GM21423 (cell line): ENCODE data around the gene SPDL1.

Experiments used
- ATAC-seq: cut with Tn5 transposase; IDR thresholded peaks from one replicate; pipeline ENCODE4 v1.9.1; 2021; ENCODE audit warnings: mild to moderate bottlenecking, moderate library complexity; ENCODE audit not compliant: unreplicated experiment

The SPDL1 gene

DNA sequence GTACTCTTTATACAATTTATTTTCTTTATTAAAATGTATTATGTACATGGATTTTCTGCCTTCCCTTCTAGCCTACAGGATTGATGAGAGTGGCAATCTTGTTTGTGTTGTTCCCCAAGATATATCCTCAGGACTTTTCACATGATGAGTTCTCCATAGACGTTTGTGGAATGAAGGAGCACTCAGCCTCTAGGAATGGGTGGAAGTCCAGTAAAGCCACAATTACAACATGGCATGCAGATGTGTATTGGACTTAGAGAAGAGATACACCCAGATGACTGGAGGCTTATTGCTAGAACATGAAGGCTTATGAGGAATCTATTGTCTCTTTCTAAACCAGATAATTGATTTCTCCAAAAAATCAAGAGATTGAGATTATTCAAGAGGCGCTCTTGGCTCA lies 45.3 kb downstream of the SPDL1 start:
- ATAC-seq = no peak

- no peak for ATAC-seq
Measured at GRCh38 chr5:169629847-169630548, 46.4 kb downstream of the SPDL1 start.

DNA sequence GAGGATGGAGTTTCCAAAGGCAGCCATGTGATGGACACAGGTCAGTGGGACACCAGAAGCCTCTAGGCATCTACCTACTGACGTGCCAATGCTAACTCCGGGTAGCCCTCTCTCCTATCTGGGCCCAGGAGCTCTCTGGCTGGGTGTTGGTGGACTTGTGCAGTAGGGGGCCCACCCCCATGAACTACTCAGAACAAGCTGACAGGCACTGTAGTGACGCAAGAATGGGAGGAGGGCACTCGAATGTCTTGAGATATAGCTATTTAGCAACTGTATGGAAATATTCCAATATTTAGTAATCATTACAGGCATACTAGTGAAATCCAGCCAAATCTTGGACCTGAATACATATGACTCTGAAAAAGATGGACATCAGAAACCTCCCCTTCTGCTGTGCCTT lies 47.8 kb downstream of the SPDL1 start:
- ATAC-seq = no peak

GRCh38 chr5:169632946-169633345 lies 49.4 kb downstream of the SPDL1 start:
- no peak for ATAC-seq

GRCh38 chr5:169634606-169635005 lies 51.0 kb downstream of the SPDL1 start:
- ATAC-seq = no peak

DNA sequence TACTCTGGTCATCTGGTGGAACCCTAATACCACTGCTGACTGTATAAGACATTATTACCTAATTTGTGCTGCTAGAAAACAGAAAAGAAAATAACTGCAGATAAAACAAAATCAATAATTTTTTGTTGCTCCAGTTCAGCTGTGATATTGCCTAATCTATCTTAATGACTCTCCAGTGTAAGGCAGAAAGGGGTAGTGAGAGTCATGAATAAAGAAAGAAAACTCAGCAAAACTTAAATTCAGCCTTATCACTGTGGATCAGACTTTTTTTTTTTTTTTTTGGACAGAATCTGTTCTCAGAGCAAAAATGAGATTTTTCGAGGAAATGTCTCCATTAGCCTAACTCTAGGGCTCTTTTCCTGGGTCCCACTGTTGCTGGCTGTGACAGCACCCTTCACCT lies 52.4 kb downstream of the SPDL1 start:
- ATAC-seq = no peak

DNA sequence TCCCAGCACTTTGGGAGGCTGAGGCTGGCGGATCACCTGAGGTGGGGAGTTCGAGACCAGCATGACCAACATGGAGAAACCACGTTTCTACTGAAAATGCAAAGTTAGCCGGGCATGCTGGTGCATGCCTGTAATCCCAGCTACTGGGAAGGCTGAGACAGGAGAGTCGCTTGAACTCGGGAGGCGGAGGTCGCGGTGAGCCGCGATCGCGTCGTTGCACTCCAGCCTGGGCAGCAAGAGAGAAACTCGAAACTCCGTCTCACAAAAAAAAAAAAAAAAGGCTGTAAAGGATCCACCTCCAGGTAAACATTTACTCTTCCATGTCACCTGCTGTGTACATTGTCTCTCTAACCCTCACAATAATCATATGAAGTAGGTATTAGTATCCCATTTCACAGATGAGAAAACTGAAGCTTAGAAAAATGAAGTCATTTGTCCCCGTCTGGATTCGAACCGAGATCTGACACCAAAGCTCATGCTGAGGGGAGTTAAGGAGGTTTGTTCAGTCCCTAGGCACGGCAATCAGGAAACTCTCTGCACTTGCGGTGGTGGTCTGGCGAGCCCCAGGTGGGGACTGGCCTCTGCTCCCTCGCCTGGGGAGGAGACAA lies 53.0 kb downstream of the SPDL1 start:
- no peak for ATAC-seq

DNA sequence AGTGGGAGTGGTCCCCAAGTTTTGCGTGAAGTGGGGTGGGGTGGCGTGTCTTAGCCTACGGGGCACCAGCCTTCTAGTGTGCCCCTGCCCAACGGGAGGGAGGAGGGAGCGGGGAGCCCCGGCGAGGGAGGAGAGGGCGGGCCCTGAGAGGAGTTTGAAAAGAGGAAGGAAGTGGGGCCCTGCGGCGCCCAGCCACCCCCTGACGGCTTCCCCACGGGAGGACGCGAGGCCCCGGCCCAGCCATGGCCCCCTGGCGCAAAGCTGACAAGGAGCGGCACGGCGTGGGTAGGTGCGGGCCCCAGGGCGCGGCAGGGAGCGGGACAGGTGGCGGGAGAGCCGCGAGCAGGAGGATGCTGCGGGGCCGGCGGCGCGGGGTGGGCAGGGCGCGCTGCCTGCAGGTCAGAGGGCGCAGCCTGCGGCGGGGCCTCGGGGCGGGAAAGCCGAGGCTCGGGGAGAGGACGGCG lies 53.5 kb downstream of the SPDL1 start, which contains the start of gene DOCK2:
TSS of gene DOCK2 (plus strand) at position 191 of the 464 bp plus-strand sequence. CDS start at position 243, 52 bp downstream.
- peak; percentile 95 for ATAC-seq

DNA sequence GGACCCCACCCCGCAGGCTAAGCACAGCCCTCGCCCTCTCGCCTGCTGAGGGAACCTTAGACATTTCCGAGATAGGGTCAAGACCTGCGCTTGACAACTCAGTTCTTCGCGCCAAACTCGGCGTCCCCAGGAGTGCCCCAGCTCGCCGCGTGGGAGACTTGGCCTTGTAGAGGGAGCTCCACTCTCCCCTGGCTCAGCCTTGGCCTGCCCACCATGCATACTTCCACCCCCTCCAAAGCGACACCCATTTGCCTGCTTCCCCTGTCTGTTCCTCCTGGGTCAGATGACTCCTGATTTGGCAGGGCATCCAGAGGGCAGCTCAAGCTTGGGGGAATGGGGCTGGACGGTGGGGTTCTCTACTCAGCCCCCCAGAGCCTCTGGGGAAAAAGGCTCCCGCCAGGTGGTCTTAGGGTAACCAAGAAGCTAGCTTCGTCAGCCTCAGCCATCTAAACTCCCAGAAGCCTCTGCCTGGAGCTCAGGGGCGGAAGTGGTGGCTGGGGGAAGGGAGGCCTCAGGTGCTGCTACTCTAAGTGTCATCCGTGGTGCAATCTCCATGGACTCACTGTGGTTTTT lies 54.1 kb downstream of the SPDL1 start:
- ATAC-seq = peak; percentile 59

- no peak for ATAC-seq
Measured at GRCh38 chr5:169641253-169641652, 57.7 kb downstream of the SPDL1 start.

GRCh38 chr5:169646856-169647255 lies 63.3 kb downstream of the SPDL1 start:
- no peak for ATAC-seq

- peak; percentile 48 for ATAC-seq
Measured at GRCh38 chr5:169647566-169647965, 64.0 kb downstream of the SPDL1 start.

DNA sequence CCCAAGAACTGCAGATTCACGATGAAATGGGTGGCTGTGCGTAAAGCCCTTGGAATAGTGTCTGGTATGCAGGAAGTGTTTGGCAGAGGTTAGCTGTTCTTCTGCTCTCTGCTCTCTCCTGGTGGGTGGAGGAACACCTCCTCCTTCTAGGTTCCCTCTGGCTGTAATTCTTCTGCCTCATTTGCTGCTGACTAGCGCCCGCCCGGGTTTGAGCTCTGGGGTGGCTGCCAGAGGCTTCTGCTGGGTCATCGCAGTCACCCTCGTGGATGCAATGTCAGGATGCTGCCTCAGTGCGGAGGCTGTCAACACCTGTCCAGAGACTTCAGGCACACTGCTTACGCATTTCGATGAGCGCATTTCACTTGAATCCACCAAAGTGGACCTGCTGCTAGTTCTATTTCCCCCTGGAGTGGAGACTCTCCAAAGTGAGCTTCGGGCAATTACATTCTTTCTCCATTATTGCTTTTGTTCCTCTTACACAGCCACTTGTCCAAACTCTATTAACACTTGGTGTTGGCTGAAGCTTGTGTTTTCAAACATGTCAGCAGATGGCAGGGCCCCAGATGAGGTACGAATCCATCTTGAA lies 65.2 kb downstream of the SPDL1 start:
- ATAC-seq = no peak

DNA sequence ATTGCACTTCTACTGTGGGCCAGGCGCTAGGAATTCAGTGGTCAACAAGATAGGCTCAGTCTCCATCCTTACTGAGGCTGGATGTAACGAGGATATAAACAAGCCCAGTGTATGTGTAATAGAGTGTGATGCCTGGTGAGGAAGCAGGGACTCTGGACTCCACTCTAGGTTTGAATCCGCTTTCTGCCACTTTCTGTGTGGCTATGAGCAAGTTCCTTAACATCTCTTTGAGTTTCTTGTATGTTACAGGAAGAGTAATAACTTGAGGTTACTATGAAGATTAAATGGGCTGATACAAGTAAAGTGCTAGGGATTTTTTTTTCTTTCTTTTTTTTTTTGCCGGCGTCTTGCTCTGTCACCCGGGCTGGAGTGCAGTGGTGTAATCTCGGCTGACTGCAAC lies 65.9 kb downstream of the SPDL1 start:
- ATAC-seq = no peak

DNA sequence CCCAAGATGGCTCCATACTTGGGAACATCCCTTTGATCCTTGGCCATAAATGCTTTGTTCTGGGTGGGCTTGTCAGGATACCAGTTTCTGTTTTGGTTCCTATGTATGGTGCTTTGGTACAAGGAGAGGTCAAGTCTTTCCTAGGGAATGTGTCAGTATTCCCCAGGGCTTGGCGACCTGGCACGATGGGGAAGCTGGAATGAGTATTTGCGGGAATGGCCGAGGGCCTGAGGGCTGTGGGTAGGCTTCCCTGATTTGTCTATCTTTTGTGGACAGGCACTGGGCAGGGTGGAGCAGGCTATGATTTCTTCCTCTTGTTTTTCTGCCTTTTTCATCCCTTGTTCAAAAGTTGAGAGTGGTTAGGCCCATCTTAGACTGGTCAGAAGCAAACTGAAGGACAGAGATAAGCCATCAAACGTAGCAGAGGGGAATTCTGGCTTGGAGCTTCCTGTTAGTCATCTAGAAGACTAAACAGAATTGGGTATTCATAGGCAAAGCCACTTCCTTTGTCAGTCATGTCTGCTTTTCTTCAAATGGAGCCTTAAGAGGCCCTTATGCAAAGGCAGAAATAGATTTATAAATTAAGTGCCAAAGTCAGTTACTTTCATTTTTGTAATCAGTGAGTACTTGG lies 67.2 kb downstream of the SPDL1 start:
- peak; percentile 64 for ATAC-seq

DNA sequence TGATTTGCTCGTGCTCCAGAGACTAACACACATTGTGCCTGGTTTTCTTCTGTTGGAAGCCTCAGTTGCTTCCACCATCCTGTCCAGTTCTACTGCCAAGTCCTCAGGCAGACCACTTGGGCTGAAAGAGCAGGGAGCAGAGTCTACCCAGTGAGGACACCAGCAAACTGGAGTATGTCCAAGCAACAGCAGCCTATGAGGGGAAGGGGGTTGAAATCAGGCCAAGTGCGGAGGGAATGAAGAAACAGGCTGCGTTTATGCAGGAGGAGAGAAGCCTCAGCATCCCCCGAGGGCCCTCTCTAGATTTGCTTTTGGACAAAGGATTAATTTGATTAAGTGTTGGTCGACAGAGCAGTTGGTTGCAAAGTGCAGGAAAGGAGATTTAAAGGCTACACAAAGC lies 68.0 kb downstream of the SPDL1 start:
- ATAC-seq = no peak

DNA sequence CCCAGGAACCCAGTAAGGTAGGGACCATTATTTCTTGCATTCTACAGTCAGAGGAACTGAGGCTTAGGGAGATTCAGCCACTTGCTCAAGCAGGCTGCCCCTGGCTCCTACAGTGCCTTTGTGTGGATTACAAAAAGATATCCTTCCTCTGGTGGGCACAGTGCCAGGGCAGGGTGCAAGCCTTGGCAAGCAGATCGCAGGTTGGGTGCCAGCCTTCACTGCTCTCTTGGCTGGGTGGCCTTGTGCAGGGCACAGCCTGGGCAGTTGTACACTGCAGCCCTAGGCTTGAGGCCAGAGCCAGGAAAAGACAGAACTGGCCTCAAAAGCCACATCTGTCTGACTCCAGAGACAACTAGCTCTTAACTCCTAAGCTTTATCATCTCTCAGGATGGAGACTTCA lies 68.5 kb downstream of the SPDL1 start:
- ATAC-seq = no peak

GRCh38 chr5:169653091-169653490 lies 69.5 kb downstream of the SPDL1 start:
- no peak for ATAC-seq
